Stimulated activated CD8-positive, alpha-beta memory T cell treated with anti-CD3 and anti-CD28 coated beads, Interleukin-12 subunit alpha, Interleukin-12 subunit beta, amount 100 ng/mL, for 4 hours (primary cell): ENCODE measurements around the gene APBB1.
"Not testable (repeated sequence)": the region's sequence is repeated elsewhere in the genome, so short reads cannot be mapped to it uniquely, and the experiment has no call there.

Source experiments
- DNase-seq: peaks from one replicate; pipeline ENCODE4 v3.0.0-alpha.2; 2020; ENCODE audit warnings: low read depth

Gene APBB1

DNA sequence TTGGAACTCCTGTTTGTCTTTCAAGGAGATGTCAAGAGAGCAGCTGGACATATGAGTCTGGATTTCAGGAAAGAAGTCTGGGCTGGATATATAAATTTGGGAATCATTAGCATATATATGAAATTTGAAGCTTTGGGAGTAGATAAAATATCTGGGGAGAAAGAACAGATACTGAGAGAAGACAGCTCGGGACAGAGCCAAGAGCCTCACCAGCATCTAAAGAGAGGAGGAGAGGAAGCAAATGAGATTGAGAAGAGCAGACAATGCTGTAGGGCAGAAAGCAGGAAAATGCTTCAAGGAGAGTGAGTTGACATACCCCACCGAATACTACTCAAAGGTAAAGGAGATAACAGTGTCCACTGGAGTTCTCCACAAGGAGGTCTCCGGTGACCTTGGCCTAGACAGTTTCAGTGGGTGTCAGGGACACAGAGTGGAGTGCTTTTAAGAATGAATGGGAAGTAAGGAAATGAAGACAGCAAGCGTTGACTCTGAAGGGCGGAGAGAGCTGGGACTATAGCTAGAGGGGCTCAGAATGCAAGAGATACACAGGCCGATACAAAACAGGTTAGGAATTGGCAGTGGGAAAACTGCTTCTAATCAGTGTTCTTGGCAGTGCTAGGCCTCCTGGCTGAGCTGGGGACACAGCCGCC lies 862 bp downstream of the APBB1 start:
- DNase-seq = no peak

DNA sequence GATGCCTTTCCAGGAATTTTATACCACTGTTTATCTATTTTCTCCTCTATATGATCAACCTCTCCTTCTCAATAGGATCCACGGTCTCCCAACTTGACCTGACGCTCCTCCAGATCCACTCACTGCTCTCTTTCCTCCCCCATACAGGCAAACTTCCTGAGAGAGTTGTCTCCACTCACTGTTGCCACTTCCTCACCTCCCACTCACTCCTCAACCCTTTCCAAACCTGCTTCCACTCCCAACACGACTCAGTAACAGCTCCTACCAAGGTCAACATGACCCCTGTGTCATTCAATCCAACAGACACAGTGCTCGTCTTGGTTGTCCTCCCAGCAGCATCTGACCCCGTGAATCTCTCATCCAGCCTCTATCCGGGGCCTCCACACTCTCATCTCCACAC lies 3.1 kb downstream of the APBB1 start:
- DNase-seq = no peak

DNA sequence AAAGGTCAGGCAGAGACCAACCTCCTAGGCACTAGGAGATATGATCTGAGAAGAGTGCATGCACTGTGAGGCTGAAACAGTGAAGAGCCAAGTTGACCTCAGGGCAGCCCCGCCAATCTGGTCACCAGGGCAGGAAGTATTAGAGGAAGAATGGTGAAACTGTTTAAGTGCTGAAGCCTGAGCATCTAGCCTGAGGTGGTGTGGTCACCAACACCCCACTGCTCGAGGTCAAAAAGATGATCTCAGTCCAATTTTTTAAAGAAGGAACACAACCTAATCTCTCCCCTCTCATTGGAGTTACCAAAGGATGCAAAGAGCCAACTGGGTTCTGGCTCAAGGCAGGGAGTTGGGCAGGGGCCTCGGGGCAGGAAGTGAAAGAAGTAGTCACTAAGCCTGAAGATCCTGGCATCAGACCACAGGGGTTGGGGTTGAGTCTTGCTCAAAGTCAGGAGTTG lies 4.0 kb downstream of the APBB1 start:
- no peak for DNase-seq

DNA sequence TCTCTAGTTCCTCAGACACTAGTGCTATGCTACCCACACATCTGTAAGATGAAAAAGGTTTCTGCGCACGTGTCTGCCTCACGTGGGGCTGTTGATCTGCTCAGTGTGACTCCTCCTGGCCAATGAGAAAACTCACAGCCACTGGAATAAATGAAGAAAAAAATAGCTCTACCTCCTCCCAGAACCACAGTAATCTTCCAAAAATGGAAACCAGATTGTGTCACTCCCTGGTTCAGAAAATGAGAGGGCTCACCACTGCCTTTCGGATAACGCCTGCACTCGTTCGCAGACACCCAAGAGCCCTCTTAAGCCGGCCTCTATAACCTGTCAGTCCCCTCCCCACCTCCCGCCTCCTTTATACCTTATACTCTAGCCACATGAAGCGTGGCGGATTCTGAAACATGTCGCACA lies 5.1 kb downstream of the APBB1 start:
- DNase-seq = no peak

DNA sequence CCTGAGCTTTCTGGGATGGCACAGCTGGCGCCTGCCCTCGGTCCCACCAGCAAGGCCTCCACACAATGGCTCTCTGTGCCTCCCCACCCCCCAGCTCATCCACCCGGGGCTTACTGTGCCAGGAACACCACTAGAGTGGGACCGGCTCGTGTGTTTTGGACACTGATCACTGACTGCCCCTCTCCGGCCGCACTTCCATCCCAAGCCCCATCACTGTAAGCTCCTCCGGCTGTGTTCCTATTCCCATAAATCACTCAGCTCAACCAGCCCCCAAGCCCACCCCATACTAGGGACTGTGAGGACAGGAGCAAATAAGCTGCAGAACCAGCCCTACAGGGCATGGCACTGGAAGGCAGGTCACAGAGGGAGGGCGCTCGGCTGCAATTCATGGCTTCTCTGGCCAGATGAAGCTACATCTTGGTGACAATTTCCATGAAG lies 7.3 kb downstream of the APBB1 start:
- DNase-seq = no peak

DNA sequence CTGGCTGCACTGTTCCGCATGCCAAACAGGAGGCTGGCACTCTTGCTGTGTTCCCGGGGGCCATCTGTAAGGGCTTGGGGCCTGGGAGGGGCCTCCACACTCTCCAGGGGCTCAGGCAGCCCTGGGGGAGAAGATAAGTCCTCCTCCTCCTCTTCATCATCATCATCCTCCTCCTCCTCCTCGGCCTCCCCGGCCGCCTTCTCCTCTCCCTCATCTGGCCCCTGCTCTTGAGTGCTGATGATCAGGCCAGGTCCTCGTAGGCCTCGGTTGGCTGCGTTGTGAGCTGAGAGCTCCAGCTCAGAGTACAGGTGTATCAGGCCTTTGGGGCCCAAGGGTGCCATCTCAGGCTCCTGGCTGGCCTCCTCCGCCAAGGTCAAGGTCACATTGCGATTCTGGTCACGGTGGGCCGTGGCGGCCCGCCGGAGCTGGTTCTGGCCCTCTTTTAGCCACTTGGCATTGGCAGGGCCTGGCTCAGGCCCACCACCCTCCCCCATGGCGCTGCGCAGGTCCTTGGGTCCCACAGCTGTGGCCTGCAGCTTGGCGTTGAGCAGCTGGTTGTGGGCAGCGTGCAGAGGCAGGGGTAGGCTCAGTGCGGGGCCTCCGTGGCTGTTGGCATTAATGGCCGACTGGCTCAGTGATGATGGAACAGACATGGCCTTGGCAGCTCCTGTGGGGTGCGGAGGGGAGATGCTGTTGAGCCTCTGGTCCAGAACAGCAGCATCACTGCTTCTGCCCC lies 8.0 kb downstream of the APBB1 start:
- no peak for DNase-seq

DNA sequence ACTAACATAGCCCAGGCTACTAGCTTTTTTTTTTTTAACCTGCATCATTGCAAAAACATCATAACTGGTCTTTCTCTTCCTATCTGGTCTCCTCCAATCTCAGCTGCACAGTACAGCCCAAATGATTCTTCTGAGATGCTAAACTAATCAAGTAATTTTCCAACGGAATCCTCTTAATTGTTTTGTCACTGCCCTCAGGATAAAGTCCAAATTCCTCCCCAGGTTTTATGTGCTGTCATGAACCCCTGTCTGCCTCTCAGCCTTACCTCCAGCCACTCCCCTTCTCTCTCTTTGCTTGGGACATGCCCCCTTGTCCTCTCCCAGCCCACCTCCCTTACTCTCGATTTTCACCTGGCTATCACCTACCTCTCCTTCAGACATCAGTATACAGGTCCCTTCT lies 12.5 kb downstream of the APBB1 start:
- DNase-seq = no peak

DNA sequence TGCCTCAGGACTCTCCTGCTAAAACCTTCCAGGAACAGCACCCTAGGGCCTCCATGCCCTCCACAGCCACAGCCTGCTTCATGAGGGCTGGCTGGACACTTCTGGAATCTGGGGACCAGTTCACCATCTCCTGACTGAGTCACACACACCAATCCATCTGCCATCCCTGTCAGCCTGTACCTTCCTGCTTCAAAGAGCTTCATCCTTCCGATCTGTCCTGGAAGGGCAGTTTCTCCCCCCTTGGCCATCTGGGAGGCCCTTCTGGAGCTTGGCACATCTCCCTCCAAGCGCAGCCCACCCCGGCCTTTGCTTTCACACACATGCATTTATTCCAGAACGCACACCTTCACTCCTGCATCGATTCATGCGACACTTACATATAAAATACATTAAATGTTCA lies 13.0 kb downstream of the APBB1 start:
- DNase-seq = no peak

DNA sequence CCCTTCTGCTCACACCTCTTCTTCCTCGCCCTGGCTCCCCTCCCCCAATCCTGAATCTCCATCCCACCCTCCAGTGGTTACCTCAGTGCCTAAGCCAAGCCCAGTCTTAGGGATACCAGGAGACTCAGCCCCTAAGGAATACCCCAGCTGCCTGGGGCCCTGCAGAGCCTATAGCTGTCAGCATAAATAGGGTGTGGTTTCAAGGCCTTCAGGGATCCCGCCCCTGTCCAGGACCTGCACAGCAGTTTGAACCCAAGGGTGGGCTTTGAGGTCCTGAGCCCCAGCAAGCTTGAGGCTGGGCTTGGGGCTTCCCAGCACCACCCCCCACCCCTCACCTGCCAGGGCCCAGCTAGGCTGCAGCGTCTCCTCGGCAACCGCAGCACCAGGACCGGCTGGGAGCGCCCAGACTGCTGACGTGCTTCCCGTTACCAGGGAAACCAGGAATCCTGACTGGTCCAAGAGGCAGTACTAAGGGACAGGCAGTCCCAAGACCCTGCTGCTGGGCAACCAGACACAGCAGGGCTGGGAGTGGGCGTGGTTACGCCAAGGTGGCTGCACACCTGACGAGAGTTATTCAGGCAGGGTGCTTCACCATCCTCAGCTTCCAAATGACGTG lies 13.7 kb downstream of the APBB1 start:
- no peak for DNase-seq

DNA sequence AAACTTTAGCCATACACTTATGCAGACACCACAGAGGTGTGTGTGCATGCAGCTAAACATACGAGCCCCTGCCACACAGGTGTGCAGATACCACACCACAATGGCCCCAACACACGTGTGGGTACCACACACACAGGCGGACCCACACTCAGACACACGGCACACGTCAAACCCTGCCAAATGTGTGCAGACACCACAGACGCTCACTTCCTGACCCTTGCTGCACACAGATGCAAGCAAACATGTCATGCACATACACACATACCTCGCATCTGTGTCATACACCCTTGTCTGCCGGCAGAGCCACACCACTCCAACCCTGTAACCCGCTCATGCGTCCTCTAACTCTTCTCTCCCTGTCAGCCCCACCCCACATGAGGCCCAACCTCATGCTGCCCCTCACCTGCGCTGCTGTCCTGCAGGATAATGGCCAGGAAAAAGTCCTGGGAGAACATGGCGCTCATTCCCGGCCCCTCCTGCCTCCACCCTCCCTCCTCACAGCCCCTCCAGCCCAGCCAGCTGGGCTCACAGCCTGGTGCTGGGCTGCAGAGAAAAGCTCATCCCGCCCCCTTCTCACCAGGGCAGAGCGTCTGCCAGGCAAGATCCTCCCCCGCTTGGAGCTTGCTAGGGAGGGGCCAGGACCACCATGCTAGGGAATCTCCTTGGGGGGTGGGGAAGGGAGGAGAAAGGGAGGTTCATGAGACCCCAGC lies 14.4 kb downstream of the APBB1 start:
- no peak for DNase-seq

DNA sequence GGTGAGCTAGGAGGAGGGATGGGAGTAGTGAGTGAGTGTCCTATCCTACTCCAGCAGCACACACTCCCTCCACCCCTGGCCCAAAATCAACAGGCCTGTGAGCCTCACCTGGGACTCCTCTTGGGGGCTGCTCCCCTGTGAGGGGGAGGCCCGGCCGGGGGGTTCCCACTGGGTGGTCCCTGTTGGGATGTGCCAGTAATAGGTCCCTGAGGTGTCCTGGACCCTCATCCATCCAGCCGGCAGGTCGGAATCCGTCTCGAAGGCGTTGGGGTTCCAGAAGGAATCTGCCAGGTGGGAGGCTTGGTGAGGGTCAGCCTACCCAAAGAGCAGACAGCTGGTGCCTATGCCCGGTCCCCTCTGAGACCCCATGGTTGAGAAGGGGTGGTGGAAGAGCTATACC lies 15.4 kb downstream of the APBB1 start:
- no peak for DNase-seq

DNA sequence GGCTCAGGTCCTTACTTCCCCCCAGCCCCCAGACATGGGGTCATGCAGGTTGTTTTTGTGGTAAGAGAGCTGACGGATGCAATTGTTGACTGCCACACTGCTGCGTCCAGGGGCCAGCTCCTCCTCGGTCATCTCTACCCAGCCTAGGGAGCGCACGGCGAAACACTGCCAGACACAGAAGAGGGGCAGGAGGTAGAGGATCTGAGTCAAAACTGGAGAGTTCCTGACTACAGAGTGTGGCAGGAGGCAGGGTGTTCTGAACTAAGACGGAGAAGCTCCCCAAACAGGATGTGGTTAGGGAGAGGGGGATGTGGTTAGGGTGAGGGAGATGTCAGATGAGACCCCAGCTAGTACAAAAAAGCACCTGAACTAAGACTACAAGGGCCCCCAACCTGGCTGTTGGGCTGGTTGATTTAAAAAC lies 16.3 kb downstream of the APBB1 start:
- peak; percentile 34 for DNase-seq

DNA sequence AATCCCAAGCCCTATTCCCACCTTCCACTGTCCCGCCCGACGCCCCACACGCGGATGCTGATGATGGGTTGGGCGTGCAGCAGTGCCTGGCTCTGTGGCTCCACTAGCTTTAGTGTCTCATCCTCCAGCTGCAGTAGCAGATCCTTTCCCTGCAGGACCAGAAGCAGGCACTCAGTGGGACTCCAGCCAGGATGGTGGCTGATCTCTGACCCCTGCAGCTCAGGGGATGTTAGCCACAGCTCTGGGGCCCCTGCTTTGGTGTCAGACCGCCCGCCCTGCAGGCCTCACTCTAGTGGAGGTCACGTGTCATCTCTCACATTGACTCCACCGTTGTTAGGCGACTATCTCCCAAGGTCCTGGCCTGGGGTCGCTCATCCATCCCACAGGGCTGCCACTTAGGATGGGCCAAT lies 16.8 kb downstream of the APBB1 start:
- DNase-seq = no peak

DNA sequence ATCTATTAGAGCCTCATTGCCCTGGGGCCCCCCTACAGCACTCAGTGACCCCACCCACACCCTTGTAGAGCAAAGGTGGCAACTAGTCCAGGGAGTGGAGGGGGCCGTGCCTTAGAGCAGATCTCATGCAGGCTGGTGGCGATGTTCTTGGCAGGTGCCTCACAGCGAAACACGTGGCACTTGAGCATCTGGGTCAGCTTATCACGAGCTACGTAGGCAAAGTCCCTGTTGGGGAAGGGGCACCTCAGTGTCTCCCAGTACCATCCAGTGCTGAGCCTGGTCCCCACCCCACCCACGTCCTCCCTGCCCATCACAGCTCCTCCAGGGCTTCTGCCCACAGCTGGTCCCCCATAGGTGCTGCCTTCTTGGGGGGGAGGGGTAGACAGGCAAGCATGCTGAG lies 17.4 kb downstream of the APBB1 start:
- no peak for DNase-seq

DNA sequence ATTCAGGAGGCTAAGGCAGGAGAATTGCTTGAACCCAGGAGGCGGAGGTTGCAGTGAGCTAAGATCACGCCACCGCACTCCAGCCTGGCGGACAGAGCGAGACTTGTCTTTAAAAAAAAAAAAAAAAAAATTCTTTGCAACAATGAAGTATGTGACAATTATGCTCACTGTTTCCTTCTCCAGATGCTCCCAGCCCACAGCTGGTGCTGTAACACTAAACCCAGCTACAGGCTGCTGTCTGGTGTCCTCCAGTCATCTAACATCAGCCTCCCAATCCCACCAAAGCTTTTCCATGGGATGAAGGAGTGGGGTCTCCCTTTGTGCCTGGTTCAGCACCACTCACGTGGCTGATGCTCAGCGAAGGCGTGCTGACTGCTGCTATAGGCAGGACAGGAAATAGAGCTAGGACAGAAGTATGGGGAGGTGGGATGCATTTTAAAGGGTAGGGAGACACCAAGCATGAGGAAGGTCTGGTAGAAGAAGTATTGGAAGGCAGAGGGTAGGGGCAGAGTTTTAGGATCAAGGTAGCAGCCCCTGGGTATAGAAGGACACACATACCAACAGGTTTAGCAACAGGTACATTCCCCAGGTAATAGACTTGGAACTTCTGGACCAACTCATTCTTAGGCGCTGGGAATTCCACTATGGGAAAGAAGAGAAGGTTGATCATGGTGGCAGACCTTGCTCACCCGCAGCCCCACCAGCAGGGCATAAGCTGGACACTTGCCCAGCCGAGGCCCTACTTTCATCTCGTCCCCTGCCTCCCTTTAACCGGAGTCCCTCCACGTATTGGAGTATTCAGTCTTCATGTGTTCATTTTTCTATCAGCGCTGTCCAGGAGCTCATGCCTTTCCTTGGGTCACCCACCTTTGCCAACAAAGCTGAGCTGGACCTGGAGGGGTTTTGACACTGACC lies 18.2 kb downstream of the APBB1 start:
- DNase-seq = no peak

DNA sequence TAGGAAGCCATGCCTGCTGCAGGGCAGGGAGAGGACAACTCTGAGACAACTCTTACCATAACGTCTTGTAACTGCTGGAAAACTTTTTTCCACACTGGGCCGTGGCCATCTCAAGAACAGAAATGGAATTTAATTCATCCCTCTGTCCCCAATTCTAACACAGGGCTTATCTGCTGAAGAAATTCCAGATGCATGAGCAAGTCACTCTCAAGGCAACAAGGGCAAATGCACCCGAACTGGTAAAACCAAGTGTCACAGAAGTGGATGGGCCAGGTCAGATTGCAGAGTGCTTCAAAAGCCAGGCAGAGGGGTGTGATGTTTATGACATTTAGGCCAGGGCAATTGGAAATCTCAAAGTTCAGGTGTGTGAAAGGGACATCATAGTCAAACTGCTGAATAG lies 21.3 kb downstream of the APBB1 start:
- DNase-seq = no peak

DNA sequence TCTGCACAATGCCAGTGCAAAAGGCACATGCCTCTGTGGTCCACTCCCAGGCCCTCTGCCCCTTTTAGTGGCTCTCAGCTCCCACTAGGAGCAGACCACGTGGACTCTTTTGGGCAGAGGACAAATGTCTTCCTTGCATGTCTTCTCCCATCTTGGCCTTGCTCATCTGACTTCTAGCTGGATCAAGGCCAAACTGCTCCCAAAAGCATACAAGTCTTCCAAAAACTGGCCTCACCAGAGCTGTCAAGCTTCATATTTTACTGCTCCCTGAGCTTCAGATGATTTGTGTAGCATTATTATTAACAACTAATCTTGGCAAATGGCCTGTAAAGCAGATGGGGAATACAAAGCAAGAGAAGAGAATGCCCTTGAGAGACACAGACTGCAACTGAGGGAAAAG lies 21.7 kb downstream of the APBB1 start:
- no peak for DNase-seq

DNA sequence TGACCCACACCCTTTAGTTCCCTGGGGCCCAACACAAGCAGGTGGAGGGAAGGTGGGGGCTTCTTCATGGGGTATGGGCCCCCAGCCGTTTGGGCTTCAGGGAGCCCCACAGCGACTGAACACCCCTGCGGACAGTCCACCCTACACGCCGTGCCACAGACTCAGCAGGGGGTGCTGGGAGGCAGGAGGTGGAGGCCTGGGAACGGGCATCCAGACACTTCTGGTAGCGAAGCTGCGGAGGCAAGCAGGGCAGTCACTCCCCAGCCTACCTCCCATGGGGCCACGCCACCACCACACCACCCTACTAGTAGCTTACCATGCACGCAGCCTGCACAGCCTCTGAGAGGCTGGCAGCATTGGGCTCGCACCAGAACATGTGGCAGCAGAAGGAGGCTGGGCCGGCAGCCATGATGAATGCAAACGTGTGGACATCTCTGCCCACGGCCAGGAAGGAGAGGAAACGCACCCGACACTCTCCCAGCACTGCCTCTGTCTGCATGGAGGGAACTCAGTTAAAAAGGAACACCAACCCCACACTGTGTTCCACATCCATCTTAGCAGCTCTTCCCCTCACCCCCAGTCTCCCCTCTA lies 23.3 kb downstream of the APBB1 start:
- DNase-seq = no peak

DNA sequence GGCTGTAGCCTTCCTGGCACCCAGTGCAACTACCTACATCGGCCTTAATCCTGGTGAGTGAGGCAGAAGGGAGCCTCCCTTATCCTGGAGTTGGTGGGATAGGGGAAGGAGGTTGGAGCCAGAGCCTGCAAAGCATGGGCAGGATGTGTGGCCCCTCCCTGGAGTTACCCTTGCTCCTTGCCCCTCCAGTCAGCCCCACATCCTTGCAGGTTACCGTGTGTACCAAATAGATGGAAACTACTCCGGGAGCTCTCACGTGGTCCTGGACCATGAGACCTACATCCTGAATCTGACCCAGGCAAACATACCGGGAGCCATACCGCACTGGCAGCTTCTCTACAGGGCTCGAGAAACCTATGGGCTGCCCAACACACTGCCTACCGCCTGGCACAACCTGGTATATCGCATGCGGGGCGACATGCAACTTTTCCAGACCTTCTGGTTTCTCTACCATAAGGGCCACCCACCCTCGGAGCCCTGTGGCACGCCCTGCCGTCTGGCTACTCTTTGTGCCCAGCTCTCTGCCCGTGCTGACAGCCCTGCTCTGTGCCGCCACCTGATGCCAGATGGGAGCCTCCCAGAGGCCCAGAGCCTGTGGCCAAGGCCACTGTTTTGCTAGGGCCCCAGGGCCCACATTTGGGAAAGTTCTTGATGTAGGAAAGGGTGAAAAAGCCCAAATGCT lies 24.8 kb downstream of the APBB1 start:
- DNase-seq = no peak

DNA sequence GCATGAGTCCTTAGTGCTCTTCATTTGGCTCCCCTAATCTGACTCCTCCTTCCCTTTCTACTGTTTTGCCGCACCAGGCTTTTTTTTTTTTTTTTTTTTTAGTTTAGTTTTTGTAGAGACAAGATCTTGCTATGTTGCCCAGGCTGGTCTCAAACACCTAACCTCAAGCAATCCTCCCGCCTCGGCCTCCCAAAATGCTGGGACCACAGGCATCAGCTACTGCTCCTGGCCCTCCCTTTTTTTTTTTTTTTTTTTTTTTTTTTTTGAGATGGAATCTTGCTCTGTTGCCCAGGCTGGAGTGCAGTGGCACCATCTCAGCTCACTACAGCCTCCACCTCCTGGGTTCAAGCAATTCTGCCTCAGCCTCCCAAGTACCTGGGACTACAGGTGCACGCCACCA lies 26.6 kb downstream of the APBB1 start:
- not testable (repeated sequence) for DNase-seq
